GM04504 (cell line): ENCODE data around the gene ORC5.
"Not testable (repeated sequence)": the region's sequence is repeated elsewhere in the genome, so short reads cannot be mapped to it uniquely, and the experiment has no call there.

Source experiments
- DNase-seq: peaks from one replicate; pipeline ENCODE4 v3.0.0-alpha.2; 2012; ENCODE audit warnings: low read depth

Gene ORC5

DNA sequence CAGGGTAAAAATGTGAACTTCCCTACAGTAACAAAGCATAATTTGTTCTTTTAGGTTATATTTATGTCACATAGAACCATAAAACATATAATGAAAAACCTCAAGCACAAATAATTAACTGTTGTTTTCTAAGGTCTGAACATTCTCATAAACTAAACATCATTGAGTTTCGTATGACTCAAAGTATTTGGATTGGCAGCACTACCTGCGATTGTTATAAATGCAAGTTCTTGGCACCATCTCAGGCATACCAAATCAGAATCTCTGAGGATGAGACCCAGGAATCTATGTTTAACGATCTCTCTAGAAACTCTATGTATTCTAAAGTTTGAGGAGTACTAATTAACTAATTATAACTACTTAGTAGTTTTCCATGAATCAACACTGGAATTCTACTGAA, 22.5 kb downstream of the ORC5 start:
- DNase-seq = no peak

GRCh38 chr7:104179178-104179577, 28.6 kb downstream of the ORC5 start:
- DNase-seq = no peak

DNA sequence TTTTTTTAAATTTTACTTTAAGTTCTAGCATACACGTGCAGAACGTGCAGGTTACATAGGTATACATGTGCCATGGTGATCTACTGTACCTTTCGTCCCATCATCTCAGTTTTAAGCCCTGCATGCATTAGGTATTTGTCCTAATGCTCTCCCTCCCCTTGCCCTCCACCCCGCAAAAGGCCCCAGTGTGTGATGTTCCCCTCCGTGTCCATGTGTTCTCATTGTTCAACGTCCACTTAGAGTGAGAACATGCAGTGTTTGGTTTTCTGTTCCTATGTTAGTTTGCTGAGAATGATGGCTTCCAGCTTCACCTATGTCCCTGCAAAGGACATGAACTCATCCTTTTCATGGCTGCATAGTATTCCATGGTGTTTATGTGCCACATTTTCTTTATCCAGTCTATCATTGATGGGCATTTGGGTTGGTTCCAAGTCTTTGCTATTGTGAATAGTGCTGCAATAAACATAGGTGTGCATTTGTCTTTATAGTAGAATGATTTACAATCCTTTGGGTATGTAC, 30.2 kb downstream of the ORC5 start:
- not testable (repeated sequence) for DNase-seq

DNA sequence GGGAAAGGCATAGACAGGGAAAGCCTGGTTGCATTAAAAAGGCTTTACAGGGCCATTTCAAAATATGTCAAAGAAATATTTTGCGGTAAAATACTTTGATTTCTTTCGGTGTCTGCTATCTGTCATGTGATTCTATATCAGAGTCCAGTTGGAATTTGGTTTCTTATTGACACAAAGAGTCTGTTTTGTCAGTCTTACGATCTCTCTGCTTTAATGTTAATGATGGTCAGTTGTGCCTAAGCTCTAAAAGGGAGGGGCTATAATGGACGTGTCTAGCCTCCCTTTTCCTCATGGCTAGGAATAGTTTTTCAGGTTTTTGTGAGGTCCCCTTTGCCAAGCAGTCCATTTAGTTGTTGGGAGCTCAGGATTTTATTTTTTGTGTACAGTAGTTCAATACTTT, 31.5 kb downstream of the ORC5 start:
- DNase-seq = no peak

DNA sequence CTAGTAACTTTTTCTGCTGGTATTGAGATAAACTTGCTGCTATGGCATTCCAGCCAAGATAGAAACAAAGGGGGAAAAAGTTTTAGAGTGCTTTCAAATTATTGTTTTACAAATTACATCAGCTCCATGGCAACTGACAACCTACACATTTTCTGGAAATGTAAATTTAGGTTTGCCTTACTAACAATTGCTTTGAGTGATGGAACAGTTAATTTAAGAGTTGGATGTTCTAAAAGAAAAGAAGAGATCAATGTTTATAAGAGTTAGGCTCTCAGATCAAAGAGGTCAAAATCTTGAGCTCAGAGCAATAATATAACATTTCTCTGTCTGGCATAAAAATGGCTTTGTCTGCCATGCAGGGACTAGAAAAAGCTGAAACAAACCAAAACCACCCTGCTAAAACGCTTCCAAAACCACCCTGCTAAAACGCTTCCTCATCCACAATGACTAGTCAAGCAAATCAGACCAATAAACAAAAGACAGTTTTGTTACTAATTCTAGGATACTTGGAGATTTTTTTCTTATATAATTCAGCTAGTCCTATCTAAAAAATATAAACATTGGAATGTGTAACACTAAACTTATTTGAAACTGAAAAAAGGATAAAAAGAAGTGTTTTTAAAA, 32.3 kb downstream of the ORC5 start:
- DNase-seq = no peak

DNA sequence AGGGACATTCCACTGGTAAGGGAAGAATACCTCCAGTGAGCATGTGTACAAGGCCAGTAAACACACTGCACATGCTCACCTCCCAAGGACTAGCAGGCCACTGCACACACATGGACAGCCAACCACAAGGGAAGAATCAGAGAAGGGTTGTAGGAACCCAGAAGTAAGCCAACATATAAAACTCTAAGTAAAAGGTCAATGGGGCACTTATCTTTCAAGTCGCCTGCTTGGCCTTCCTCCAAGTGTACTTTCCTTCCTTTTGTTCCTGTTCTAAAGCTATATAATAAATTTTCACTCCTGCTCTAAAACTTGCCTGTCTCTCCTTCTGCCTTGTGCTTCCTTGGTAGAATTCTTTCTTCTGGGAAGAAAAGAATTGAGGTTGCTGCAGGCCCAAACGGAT, 33.0 kb downstream of the ORC5 start:
- no peak for DNase-seq

GRCh38 chr7:104162081-104162480, 45.7 kb downstream of the ORC5 start:
- no peak for DNase-seq

DNA sequence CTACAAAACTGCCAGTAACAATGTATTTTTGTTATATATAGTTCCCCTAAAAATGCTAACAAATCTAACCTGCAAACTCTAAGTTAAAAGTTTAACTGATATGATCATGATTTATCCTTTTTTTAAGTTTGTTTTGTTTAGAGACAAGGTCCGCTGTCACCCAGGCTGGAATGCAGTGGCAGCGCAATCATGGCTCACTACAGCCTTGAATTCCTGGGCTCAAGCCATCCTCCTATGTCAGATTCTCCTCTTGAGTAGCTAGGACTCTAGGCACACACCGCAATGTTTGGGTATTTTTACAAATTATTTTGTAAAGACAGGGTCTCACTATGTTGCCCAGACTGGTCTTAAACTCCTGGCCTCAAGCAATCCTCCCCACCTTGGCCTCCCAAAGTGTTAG, 46.6 kb downstream of the ORC5 start:
- DNase-seq = no peak

DNA sequence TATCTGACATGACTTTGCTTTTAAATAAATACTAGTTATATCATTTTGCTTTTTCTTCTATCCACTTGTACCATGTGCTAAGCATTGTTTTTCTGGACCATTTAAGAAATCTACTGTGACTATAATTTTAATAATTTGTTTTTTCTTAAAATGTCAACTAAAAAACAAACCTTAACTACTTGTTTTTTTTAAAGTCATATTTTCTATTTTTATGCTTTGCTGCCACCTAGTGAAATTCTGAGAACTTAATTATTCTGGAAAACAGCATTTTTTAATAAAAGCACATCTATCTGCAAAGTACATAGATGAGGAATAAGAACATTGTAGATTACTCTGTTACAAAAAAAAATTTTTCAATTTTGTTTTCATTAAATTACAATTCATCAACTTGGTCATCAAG, 47.4 kb downstream of the ORC5 start:
- no peak for DNase-seq

DNA sequence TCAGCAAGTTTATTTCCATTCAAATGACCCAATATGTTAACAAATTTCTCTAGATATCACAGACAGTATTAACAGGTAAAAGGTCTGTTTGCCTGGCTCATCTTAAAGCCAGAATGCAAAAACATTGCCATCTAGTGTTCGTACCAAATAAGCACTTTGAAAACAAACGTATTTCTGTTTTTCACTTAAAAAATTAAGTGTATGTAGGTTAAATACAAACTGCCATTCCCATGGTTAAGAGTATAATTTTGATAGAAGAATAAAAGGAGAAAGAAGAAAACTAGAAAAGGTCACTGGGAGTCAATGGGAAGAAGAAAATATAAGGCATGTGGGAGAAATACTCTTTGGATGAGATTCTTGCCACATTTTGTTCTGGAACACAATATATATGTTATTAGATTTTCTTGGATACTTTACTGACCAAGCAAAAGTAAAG, 51.0 kb downstream of the ORC5 start:
- DNase-seq = no peak

DNA sequence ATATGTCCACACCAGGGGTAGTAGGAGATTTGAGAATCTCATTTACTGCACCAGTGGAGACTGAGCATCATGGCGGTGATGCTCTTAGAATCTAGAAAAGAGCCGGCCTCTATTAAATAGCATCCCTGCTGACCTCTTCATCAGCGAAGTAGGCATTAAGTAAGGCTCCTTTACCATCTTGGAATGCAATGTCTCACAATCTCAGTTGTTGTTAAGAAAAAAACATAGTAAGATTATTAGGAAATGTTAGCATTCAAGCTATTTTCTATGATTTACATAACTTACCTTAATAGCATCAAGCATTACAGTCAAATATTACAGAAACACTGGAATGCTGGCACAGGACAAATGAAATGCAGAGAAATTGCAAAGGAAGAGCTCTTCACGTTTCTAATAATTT, 54.5 kb downstream of the ORC5 start:
- no peak for DNase-seq

DNA sequence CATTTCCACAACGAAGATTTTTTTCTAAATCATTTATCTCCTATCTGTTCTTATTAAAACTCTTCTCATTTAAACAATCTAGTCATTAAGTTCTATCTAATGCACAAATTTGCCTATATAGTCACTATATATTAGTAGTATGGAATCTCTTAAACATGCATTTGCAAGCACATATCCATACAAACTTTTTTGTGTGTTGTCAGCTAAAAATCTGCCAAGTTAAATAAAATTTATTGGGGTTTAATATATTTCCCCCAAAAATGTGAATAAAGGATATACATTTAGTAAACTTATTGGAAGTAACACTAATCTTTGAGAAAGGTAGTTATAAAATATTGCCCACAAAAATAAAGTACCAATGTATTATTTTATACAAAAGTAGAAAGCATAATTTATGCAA, 55.3 kb downstream of the ORC5 start:
- no peak for DNase-seq

DNA sequence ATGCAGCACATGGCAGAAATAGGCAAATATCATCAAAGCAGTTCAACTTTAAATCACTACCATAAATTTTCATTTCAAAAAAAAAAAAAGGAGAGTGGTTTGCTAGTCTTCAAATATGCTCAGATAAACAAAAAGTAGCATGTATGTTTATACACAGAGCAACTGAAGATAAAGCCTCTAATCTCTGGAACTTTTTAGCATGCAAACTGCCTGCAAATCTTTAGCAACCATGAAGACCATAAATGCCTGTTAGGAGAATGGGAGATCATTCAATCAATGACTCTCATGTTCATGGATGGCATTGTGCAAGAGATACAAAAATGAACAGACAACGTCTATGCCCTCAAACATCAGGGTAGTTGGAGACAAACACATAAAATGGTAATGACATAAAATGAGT, 57.3 kb downstream of the ORC5 start:
- DNase-seq = no peak

GRCh38 chr7:104149822-104150221, 58.0 kb downstream of the ORC5 start:
- DNase-seq = no peak

GRCh38 chr7:104142147-104142546, 65.7 kb downstream of the ORC5 start:
- no peak for DNase-seq

GRCh38 chr7:104137971-104138370, 69.8 kb downstream of the ORC5 start:
- DNase-seq = peak; percentile 35

- no peak for DNase-seq
Measured at GRCh38 chr7:104137511-104137910, 70.3 kb downstream of the ORC5 start.

DNA sequence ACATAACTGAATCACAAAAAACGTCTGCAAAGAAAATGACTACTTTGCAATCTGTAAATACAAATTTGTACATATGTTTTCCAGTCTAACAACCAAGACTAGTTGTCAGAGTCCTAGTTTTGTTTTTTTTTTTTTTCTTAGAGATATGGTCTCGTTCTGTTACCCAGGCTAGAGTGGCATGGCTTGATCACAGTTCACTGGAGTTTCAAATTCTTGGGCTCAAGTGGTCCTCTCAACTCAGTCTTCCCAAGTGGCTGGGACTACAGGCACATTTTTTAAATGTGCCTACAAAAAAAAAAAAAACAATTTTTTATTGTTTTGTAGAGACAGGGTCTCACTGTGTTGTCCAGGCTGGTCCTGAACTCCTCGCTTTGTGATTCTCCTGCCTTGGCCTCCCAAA, 70.8 kb downstream of the ORC5 start:
- DNase-seq = no peak

GRCh38 chr7:104136561-104136960, 71.3 kb downstream of the ORC5 start:
- DNase-seq = no peak

DNA sequence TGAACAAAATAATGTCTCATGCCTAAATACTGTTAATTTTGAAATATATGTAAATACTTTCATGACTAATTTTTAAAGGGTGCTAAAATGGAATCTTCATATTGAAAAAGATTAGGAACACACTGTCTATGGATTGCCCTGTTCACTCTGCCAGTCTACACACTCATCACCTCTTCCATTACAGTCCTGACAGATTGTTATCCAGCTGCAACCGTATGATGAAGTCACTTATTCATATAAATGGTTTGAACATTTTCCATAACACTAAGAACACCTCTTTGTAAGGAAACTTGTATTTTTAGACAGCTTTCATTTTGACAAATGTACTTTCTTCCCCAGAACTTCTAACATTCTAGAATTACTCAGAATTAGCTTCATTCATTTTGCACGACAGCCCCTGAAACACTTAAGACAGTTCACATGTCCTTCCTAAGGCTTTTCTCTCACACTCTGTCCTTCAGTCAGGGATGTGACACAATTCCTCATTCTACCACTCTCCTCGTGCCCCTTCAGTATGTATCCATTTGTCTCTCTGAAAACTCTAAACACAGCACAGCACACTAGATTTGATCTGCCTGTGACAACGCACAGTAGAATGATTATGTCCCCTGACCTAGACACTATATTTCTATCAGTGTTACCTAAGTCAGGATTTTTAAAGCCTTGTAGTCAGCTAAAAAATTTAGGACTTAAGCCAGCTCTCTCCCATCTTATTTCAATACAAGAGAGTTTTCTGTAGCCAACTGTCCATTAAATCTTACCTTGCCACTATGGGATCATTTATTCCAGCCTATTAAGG, 71.9 kb downstream of the ORC5 start:
- DNase-seq = no peak

DNA sequence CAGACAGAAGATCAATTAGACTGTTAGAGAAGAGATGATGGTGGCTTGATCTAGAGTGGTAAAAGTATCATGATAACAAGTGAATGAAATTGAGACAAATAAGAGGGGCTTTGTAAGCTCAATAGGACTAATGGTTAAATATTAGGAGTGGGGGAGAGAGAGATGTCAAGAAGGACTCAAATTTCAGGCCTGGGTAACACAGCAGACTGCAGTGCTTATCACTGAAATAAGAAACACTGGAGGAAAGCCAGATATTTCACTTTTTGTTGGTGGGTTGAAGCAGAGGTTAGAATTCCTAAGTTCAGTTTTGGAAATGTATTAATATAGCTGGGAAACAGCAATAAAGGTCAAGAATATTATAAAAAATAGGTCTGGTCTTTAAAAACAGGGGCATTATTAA, 74.6 kb downstream of the ORC5 start:
- no peak for DNase-seq

DNA sequence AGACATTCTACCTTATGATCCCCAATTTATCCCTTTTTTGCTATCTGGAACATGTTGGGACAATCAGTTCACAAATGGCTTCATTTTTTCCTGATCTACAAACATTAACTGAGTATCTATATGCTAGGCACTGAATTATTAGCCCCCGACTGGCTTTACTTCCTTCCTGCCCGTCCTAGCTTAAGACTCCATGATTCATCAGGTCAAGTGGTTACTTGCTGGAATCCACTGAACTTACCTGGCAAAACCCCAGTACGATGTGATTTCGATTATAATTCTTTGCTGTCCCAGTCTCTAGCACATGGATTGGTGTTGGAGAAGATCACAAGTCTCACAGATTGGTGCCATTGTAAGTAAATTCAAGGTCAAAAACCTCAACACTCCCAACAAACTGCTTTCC, 77.1 kb downstream of the ORC5 start:
- no peak for DNase-seq

DNA sequence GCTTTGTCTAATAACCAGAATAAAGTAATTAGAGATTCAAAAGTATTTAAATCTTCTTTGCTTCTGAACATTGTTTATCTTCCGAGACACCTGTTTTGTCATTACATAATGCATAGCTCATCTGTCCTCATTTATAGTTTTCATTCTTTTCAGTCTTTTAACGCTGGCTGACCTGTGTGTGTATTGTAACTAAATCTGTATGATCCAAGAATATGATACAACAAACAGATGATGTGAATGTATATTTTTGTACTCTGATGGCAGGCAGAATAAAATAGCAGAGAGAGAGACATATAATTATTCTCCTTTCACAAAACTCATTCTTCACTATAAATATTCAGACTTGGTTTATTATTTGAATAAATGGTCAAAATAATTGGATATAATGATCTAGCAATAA, 80.6 kb downstream of the ORC5 start:
- no peak for DNase-seq

DNA sequence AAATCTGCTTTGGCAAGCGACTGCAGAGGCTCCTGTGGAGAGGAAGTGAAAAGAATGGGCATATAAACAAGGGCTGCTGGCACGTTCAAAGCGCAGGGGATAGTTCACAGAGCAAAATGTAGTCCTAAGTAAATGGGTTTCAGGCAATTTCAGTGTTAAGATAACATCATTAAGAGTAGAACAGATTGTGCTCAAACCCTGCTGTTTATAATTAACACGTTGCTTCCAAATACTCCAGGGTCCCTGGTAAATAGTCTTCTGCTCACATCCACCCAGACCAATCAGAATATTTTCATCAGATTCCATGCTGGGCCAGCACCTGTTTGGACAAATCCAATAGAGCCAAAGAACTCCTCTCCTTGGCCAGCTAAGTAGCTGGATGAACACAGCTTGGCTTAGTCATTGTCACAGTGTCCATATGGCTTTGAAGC, 81.4 kb downstream of the ORC5 start:
- no peak for DNase-seq
